Colonic mucosa (tissue), 4 donors: ENCODE results near the gene POGK. TPM values are rescaled to one million over a fixed set of nuclear protein-coding genes. Genes with fewer than 3 reads are reported as not detected.

Experiments used
- DNase-seq: peaks from one replicate; pipeline ENCODE4 v3.0.0-alpha.2; 2020
- H3K27ac ChIP-seq: fragments of 200-600 bp; one replicate; pipeline ENCODE4 v1.8.0; 2021
- H3K27me3 ChIP-seq: fragments of 200-600 bp; one replicate; pipeline ENCODE4 v1.8.0; 2021
- H3K36me3 ChIP-seq: fragments of 200-600 bp; one replicate; pipeline ENCODE4 v1.8.0; 2021
- H3K4me1 ChIP-seq: fragments of 200-600 bp; one replicate; pipeline ENCODE4 v1.8.0; 2021; ENCODE audit warnings: mild to moderate bottlenecking
- H3K4me3 ChIP-seq: fragments of 200-600 bp; one replicate; pipeline ENCODE4 v1.8.0; 2021
- H3K9ac ChIP-seq, 2 donors: one replicate each; pipeline ENCODE4 v1.7.0; 2013; ENCODE audit warnings: control low read depth in 2 of 2, low read depth in 2 of 2, low read length in 2 of 2
- H3K9me3 ChIP-seq: fragments of 200-600 bp; one replicate; pipeline ENCODE4 v1.8.0; 2021
- CTCF ChIP-seq: fragments of 200-600 bp; IDR thresholded peaks from one replicate; pipeline ENCODE4 v1.8.0; 2022; ENCODE audit warnings: antibody characterized with exemption, mild to moderate bottlenecking
- intact Hi-C: fragments of 100-400 bp; cut with DNase I; formaldehyde crosslinking; loops from one replicate; pipeline ENCODE4 v1.14.1; 2022
- total RNA-seq, 2 donors: library from RNA; stranded (reverse); fragmentation: NEBNext Ultra II Directional in 1 of 2; extraction: Animal tissue kit (Norgen Biotek cat#: 25700) in 1 of 2; gene quantifications; one replicate each; pipeline ENCODE4 v1.2.1, GENCODE V29; 2021
- donor health status: healthy.
- donor health status: DM: no; HTN: no; CAD: no.
- donor health status: DM: no; HTN: no; CAD: no.

POGK gene
- total RNA-seq, 2 donors from 2014 or later: 31.4 to 34.9 TPM

GRCh38 chr1:166895766-166896165 lies 56.5 kb downstream of the POGK start:
- no peaks in the 10 kb centered on the region for H3K4me1 ChIP-seq
- H3K4me3 ChIP-seq: no peak overlapping the region
- TF ChIP-seq CTCF: no peak
- intact Hi-C loops: no loop called here
- H3K9me3 ChIP-seq: no peaks in the 10 kb centered on the region
- no peaks in the 10 kb centered on the region for H3K27me3 ChIP-seq
- no peak overlapping the region for H3K27ac ChIP-seq
- H3K9ac ChIP-seq: no peak overlapping the region
- H3K36me3 ChIP-seq: no peaks in the 10 kb centered on the region
- DNase-seq: no peak

- intact Hi-C loops: no loop called here
Measured at GRCh38 chr1:166899769-166900168, 60.5 kb downstream of the POGK start.

GRCh38 chr1:166900987-166901386 lies 61.7 kb downstream of the POGK start:
- intact Hi-C loops: no loop called here

More at GRCh38 chr1:166899769-166900168, 60.5 kb downstream of the POGK start:
- H3K27me3 ChIP-seq: no peaks in the 10 kb centered on the region
- no peak overlapping the region for H3K4me3 ChIP-seq
- H3K4me1 ChIP-seq: no peaks in the 10 kb centered on the region
- no peaks in the 10 kb centered on the region for H3K36me3 ChIP-seq
- no peak for TF ChIP-seq CTCF
- no peak overlapping the region for H3K9ac ChIP-seq
- no peaks in the 10 kb centered on the region for H3K9me3 ChIP-seq
- no peak overlapping the region for H3K27ac ChIP-seq
- no peak for DNase-seq

GRCh38 chr1:166902279-166902678 lies 63.0 kb downstream of the POGK start:
- H3K27me3 ChIP-seq: no peaks in the 10 kb centered on the region
- intact Hi-C loops: no loop called here
- no peak overlapping the region for H3K27ac ChIP-seq
- H3K4me1 ChIP-seq: no peaks in the 10 kb centered on the region
- no peak for TF ChIP-seq CTCF
- no peaks in the 10 kb centered on the region for H3K36me3 ChIP-seq
- H3K4me3 ChIP-seq: no peak overlapping the region
- no peak overlapping the region for H3K9ac ChIP-seq
- no peak for DNase-seq
- H3K9me3 ChIP-seq: no peaks in the 10 kb centered on the region

More at GRCh38 chr1:166900987-166901386, 61.7 kb downstream of the POGK start:
- Histone ChIP-seq H3K4me1 (no peaks in the 10 kb centered on the region), H3K4me3 (no peak overlapping the region), H3K36me3 (no peaks in the 10 kb centered on the region), H3K27me3 (no peaks in the 10 kb centered on the region), H3K9ac (no peak overlapping the region), H3K9me3 (no peaks in the 10 kb centered on the region), H3K27ac (no peak overlapping the region)
- no peak for TF ChIP-seq CTCF
- DNase-seq: no peak

- Histone ChIP-seq H3K36me3 (no peaks in the 10 kb centered on the region), H3K27me3 (no peaks in the 10 kb centered on the region), H3K9me3 (no peaks in the 10 kb centered on the region), H3K4me1 (no peaks in the 10 kb centered on the region), H3K9ac (no peak overlapping the region), H3K4me3 (no peak overlapping the region), H3K27ac (no peak overlapping the region)
- TF ChIP-seq CTCF: no peak
- DNase-seq: no peak
- intact Hi-C loops: no loop called here
Measured at GRCh38 chr1:166903232-166903631, 64.0 kb downstream of the POGK start.

- no peaks in the 10 kb centered on the region for H3K4me1 ChIP-seq
- no peaks in the 10 kb centered on the region for H3K9me3 ChIP-seq
- no peak for TF ChIP-seq CTCF
- no peak overlapping the region for H3K27ac ChIP-seq
- intact Hi-C loops: no loop called here
- no peak overlapping the region for H3K9ac ChIP-seq
- H3K27me3 ChIP-seq: no peaks in the 10 kb centered on the region
- no peak for DNase-seq
- H3K4me3 ChIP-seq: no peak overlapping the region
- H3K36me3 ChIP-seq: no peaks in the 10 kb centered on the region
Measured at GRCh38 chr1:166905136-166905535, 65.9 kb downstream of the POGK start.
